T-helper 2 cell treated with Interferon-gamma antibody and Interleukin-4, amounts not matched to agents 5 μg/mL and 100 μg/mL, for 36 hours (primary cell): ENCODE measurements around the gene PAPOLA.

Experiments
- DNase-seq: peaks from one replicate; pipeline ENCODE4 v3.0.0; 2021; ENCODE audit warnings: low spot score
- H3K27ac Mint-ChIP-seq: one replicate; pipeline ENCODE4 v1.8.0; 2021; ENCODE audit warnings: mild to moderate bottlenecking, mixed read lengths
- H3K27me3 Mint-ChIP-seq: one replicate; pipeline ENCODE4 v1.8.0; 2021; ENCODE audit warnings: low read depth, mixed read lengths
- H3K36me3 Mint-ChIP-seq: one replicate; pipeline ENCODE4 v1.8.0; 2021; ENCODE audit warnings: low read depth, mixed read lengths
- H3K4me1 Mint-ChIP-seq: one replicate; pipeline ENCODE4 v1.8.0; 2021; ENCODE audit warnings: low read depth, mixed read lengths
- H3K4me3 Mint-ChIP-seq: one replicate; pipeline ENCODE4 v1.8.0; 2022; ENCODE audit warnings: mild to moderate bottlenecking, moderate library complexity, mixed read lengths
- H3K9me3 Mint-ChIP-seq: one replicate; pipeline ENCODE4 v1.8.0; 2021; ENCODE audit warnings: mixed read lengths

Gene PAPOLA

DNA sequence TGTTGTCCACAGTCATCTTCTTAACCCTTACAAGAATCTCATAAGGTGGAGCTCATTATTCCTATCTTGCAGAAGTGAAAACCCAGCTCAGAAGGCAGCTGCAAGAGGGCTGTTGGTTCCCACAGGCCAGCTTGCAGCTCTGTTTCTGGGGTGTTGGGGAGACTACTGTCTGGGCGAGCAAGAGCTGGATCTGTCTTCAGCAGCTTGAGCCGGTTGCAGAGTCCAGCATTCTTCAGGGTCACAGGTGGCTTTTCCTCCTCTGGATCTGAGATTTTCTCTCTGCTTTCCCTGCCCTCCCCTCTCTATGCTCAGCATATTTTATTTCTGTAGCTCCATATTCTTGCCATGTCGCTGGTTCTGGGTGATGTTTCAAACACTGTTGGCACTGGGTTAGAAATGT is 87.4 kb downstream of the PAPOLA start:
- H3K36me3 Mint-ChIP-seq: no peaks in the 10 kb centered on the region
- DNase-seq: no peak
- no peaks in the 10 kb centered on the region for H3K9me3 Mint-ChIP-seq
- H3K27me3 Mint-ChIP-seq: peaks cover 33% of the 10 kb centered on the region
- no peak overlapping the region for H3K27ac Mint-ChIP-seq
- peaks cover 3% of the 10 kb centered on the region for H3K4me1 Mint-ChIP-seq
- H3K4me3 Mint-ChIP-seq: no peak overlapping the region

DNA sequence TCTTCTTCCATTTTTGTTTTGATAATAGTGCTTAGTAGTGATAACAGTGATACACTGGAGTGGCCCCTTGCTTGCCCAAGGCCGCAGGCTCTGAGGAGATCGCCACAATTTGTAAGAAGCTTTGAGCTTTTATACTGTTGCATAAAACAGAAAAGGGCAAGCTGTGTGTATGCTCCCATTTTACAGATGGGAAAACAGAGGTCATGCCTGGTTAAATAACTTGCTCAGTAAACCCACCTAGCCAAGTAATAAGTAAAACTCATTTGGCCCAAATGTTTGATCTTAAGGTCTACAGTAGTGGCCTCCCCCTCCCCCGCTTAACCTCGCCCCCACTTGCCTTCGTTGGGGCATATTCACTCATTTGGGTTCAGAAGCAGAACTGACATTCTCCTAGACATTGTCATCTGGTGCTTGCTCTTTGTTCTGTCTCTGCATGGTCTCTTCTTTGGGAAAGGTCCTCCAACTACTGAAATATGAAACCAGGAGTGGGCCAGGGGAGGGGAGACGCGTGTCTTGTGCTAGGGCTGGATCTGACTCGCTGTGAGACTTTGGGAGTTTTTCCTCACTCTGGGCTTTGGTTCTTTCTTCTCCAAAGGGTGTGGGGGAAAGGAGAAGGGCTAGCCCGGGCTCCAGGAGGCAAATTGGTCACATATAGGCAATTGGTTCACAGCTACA is 88.1 kb downstream of the PAPOLA start:
- DNase-seq: no peak
- no peaks in the 10 kb centered on the region for H3K9me3 Mint-ChIP-seq
- H3K27me3 Mint-ChIP-seq: peaks cover 26% of the 10 kb centered on the region
- H3K36me3 Mint-ChIP-seq: no peaks in the 10 kb centered on the region
- no peak overlapping the region for H3K27ac Mint-ChIP-seq
- peaks cover 3% of the 10 kb centered on the region for H3K4me1 Mint-ChIP-seq
- H3K4me3 Mint-ChIP-seq: no peak overlapping the region

DNA sequence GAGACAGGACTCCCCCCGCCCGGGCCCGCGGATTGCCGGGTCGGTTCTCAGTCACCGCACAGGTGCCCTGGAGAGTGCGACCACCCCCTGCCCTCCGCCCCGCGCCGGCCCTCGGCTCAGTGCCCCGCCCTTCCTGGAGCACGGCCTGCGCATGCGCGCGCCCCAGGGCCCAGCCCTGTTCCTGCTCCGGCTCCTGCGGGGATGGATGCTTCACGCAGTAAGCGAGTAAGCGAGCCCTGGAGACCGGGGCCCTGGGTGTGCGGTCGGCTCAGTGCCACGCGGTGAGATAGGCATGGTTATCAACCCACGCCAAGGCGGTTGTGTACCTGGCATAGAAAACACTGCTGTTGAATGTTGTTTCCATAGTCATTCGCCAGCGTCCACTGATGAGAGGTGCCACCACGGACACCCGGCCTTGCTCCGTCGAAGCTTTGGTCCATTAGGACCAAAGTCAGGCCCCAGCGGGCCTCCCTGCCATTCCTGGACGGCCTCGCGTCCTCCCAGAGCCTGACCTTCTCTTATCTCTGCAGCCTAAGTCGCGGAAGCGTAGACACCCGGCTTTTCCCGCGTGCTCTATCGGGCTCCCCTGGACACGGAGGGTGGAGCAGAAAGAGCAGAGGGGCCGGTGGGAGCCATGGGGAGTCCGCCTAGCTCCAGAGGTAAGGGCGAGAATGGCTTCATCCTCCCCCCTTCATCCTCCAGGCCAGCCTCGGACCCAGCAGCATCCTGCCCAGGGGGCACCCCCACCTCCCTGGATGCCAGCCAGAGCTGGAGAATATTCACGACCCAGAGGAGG is 90.6 kb downstream of the PAPOLA start:
- Mint-ChIP-seq H3K36me3 (no peaks in the 10 kb centered on the region), H3K27ac (no peak overlapping the region), H3K27me3 (peaks cover 15% of the 10 kb centered on the region), H3K9me3 (no peaks in the 10 kb centered on the region), H3K4me3 (peak overlapping the region; percentile 78), H3K4me1 (peaks cover 3% of the 10 kb centered on the region)
- peak; percentile 64 for DNase-seq

DNA sequence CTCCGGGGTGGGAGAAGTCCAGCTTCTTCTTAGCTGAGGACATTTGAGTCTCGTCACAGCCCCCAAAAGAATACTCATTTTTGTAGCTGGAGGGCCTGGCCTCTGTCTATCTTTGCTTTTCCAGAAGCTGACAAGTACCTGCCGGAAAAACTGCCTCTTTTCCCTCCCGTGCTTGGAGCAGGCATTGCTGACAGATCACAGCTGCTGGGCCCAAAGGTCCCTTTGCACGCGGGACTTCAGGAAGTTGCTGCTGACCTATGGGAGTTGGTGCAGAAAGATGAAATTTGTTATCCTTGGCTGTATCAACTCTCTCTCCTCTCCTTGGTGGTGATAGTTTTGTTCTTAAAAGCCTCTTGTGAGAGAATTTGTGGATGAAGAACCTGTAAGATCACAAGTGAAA is 92.8 kb downstream of the PAPOLA start:
- Mint-ChIP-seq H3K4me3 (no peak overlapping the region), H3K27ac (no peak overlapping the region), H3K9me3 (no peaks in the 10 kb centered on the region), H3K4me1 (peaks cover 3% of the 10 kb centered on the region), H3K27me3 (peaks cover 9% of the 10 kb centered on the region), H3K36me3 (no peaks in the 10 kb centered on the region)
- DNase-seq: no peak

DNA sequence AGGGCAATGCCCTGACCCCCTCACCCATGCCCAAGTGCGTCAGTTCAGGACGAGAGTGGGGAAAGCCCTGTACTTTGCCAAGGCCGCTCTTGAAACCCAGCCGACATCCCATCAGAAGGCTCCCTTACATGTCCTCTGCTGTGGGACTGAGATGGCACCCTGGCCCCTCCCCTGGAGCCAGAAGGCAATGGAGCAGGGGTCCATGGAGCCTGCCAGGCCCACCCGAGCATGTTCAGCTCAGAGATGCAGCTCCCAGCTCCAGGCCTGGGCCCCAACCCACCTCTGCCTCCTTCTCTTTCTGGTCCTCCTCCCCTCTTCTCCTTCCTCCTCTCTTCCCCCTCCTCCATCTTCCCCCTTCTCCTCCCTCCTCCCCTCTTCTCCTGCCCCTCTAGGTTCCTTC is 95.5 kb downstream of the PAPOLA start:
- Mint-ChIP-seq H3K4me1 (peaks cover 3% of the 10 kb centered on the region), H3K9me3 (no peaks in the 10 kb centered on the region), H3K27ac (no peak overlapping the region), H3K4me3 (no peak overlapping the region), H3K36me3 (no peaks in the 10 kb centered on the region), H3K27me3 (peaks cover 2% of the 10 kb centered on the region)
- no peak for DNase-seq

DNA sequence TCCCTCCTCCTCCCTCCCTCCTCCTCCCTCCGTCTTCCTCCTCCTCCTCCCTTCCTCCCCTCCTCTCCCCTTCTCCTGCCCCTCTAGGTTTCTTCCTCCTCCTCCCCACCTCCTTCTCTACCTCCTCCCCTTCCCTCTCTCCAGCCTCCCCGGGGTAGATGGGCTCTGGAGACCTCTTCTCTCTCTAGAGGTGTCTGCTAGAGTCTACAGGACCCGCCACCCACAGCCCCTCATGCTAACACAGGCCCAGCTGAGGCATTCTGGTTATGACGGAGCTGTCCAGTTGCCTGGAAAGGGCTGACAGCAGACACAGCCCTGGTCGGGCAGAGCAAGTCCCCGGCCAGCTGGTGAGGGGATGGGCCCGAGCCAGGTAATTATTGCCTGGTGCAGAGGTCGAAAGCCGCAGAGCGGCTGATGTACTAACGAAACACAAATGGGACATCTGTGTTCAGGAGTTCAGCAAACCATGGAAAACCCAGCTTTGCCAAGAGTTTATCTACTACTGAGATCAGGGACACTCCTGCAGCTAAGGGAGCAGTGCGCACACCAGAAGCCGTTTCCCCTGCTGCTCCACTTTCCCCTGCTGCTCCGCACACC is 96.2 kb downstream of the PAPOLA start:
- no peak overlapping the region for H3K4me3 Mint-ChIP-seq
- no peaks in the 10 kb centered on the region for H3K9me3 Mint-ChIP-seq
- peaks cover 4% of the 10 kb centered on the region for H3K4me1 Mint-ChIP-seq
- no peaks in the 10 kb centered on the region for H3K36me3 Mint-ChIP-seq
- H3K27ac Mint-ChIP-seq: no peak overlapping the region
- peaks cover 2% of the 10 kb centered on the region for H3K27me3 Mint-ChIP-seq
- DNase-seq: no peak

DNA sequence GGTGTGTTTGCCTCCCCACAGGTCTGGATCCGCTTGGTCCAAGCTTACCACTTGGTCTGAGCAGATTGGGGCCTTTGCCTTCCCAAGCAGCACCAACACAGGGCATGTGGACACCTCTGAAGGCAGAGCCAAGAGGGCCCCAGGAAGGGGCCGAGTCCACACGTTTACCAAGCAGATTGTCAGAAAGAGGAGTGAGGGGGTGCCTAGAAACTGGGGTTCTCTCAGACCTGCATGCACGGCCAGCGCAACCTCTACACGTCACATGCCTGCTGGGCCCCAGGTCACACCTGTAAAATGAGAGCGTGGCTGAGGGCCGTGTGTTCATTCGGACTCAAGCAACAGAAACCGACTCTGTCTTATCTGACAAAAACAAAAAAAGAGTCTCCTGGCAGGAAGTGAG is 96.9 kb downstream of the PAPOLA start:
- H3K27me3 Mint-ChIP-seq: no peaks in the 10 kb centered on the region
- H3K9me3 Mint-ChIP-seq: no peaks in the 10 kb centered on the region
- no peak overlapping the region for H3K27ac Mint-ChIP-seq
- H3K36me3 Mint-ChIP-seq: no peaks in the 10 kb centered on the region
- no peak overlapping the region for H3K4me3 Mint-ChIP-seq
- H3K4me1 Mint-ChIP-seq: peaks cover 4% of the 10 kb centered on the region
- no peak for DNase-seq

DNA sequence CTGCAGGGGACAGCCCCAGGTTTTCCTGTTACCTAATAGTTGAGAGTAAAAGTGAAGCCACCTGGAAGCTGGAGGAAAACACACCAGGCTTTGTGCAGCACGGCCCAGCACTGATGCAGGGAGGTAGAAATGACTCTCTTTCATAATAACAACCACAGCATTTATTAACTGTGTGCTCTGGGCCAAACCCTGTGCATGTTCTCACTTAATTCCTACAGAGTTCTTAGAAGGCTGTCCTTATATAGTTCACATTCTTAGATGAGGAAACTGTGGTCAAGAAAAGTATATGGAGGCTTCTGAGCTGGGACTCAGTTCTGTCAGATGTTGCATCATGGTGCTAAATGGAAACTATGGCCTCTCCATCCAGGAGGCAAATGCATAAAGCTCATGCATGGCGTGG is 100.0 kb downstream of the PAPOLA start:
- H3K36me3 Mint-ChIP-seq: no peaks in the 10 kb centered on the region
- DNase-seq: no peak
- H3K9me3 Mint-ChIP-seq: no peaks in the 10 kb centered on the region
- H3K4me1 Mint-ChIP-seq: peaks cover 4% of the 10 kb centered on the region
- no peak overlapping the region for H3K4me3 Mint-ChIP-seq
- H3K27me3 Mint-ChIP-seq: no peaks in the 10 kb centered on the region
- no peak overlapping the region for H3K27ac Mint-ChIP-seq

DNA sequence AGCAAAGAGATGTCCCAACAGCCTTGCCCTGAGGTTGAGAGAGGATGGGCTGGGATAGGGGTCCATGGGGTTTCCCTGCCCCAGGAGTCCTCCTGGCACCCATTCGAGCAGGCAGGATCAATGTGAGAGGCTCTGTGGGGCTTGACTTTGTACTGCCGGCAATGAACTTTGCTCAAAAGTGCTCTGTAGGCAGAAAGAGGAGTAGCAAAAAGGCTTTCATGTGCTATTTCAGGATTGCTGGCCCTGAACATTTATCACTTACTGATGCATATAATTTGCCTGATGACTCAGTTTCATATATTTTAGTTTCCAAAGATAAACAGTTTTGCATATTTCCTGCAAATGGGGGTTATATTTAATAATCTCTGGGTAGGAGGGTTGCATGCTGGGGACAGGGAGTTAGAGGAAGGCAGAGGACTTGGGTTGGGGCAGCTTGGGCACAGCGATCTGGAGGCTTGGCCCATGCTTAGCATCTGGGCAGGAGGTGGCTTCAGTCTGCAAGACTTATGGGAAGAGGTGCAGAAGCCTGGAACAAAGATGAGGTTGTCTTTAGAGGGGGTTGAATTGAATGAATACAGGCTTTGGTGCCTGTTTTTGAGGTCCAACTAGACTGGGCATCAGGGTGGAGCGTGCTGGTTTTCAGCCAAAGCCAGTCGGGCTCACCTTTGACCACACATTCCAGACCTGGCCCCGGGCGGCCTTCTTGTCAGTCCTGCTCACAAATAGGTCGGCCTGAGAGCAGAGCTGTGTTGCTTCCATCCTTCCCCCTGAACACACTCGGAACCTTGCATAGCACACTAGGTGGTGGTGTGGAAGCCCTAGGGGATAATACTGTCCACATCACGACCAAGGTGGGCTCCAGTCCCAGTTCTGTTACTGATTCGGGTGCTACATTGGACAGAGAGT is 101.4 kb downstream of the PAPOLA start:
- Mint-ChIP-seq H3K27me3 (no peaks in the 10 kb centered on the region), H3K27ac (no peak overlapping the region), H3K4me1 (peaks cover 4% of the 10 kb centered on the region), H3K4me3 (no peak overlapping the region), H3K9me3 (no peaks in the 10 kb centered on the region), H3K36me3 (no peaks in the 10 kb centered on the region)
- no peak for DNase-seq

DNA sequence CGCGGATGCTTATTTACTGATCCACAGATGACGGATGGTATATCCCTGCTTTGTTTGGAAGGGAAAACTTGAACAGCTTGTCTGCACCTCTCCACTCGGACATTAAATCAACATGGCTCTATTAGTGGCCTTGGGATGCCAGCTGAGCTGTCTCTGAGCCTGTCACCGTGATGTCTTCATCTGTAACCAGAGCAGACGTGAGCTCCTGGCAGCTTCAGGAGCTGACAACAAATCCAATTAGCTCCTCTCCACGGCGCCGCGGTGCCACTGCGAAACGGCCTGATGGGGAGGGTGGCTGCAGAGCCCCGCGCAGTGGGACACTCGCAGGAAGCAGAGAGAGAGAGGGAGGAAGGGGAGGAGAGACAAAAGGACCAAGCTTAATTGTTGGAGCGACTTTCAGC is 112.3 kb downstream of the PAPOLA start:
- Mint-ChIP-seq H3K27ac (no peak overlapping the region), H3K36me3 (no peaks in the 10 kb centered on the region), H3K4me1 (no peaks in the 10 kb centered on the region), H3K27me3 (peaks cover 13% of the 10 kb centered on the region), H3K4me3 (no peak overlapping the region), H3K9me3 (no peaks in the 10 kb centered on the region)
- DNase-seq: no peak

DNA sequence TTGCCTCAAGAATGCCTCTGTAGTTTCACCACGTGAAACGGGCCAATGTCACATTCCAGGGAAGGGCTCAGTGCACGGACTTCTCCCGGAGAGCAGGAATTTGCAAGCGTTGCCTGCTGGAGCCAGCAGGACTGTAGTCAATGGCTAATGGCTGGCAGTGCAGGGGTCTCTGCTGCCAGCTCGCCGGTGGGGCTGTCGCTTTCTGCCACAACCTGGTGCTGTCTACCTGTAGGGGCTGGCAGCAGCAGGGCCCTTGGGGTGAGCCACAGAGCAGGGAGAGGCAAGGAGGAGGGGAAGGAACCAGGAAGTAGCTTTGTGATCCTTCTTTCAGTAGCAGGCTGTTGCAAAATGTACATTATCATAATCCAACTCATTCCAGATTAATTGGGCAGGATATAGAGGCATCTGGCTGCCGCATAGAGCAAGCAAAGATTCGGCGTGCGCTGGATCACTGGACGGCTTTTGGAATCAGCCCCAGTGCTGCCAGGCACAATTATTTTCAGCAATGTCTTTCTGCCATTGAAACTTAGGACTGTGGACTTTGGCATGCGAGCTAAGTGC is 114.1 kb downstream of the PAPOLA start:
- DNase-seq: no peak
- Mint-ChIP-seq H3K36me3 (no peaks in the 10 kb centered on the region), H3K4me3 (no peak overlapping the region), H3K27me3 (peaks cover 2% of the 10 kb centered on the region), H3K27ac (no peak overlapping the region), H3K4me1 (no peaks in the 10 kb centered on the region), H3K9me3 (no peaks in the 10 kb centered on the region)
